Measurements from ENCODE around the gene TLR4. TPM values are rescaled to one million over a fixed set of nuclear protein-coding genes. Genes with fewer than 3 reads are reported as not detected.

The TLR4 gene
- total RNA-seq, 1 experiment from 2014 or later: 0.12 TPM

DNA sequence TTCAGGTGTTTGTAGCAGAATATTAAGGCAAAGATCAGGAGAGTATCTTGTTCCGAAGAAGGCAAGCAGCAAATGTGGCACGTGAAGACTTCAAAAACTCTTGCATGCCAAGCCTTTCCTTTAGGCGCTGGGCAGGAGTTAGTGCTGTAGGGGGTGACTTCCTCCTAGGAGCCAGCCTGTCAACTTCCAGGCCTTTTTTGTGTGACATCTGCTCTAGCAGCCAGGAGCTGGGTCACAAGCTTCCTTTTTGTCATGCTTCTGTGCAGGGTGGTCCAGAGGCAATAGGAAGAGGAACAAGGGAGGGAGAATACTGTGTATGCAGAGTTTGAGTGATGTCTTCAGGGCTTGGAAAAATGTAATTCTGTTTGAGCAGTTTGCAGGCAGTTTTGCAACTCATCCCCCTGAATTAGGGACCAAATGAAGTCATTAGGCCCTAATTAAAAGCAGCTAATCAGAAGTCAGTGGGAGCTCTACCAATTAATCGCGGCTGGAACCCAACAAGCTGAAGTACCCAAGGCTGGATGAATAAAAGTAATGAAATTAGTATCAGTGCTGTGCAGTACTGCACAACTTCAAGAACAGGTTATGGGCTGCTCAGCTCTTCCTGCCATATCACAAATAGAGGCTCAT lies 53.5 kb downstream of the TLR4 start:
- intact Hi-C loops (cut with micrococcal nuclease; ENCODE audit: unreplicated experiment): no loop called here
- no peak for DNase-seq
- CTCF ChIA-PET: no interaction called here

DNA sequence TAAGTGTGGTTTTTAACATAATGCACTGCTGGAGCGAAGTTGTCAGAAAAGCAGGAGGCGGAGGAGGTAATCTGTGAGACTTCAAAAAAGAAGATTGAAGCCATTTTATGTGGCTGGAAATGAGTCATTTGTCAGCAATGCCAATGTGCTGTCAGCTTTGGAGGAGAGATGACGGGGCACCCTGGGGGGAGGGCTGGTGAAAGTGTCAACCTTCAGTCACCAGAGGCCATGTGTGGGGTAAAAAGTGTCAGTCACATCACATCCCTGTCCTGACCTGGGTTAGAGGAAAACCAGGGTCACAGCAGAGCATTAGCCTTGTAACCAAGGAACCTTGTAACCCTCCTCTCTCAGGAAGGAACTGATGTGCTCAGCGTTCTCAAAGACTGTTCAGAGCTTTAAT lies 59.1 kb downstream of the TLR4 start:
- H3K4me3 Mint-ChIP-seq (ENCODE audit: low read depth, unreplicated experiment): no peak overlapping the region
- no TSS peak for BruUV-seq (replicated peaks)
- no peaks in the 10 kb centered on the region for H3K36me3 Mint-ChIP-seq (ENCODE audit: insufficient read depth, unreplicated experiment)
- no peak overlapping the region for H3K27ac Mint-ChIP-seq (ENCODE audit: unreplicated experiment)
- TF ChIP-seq, protein P1, sequence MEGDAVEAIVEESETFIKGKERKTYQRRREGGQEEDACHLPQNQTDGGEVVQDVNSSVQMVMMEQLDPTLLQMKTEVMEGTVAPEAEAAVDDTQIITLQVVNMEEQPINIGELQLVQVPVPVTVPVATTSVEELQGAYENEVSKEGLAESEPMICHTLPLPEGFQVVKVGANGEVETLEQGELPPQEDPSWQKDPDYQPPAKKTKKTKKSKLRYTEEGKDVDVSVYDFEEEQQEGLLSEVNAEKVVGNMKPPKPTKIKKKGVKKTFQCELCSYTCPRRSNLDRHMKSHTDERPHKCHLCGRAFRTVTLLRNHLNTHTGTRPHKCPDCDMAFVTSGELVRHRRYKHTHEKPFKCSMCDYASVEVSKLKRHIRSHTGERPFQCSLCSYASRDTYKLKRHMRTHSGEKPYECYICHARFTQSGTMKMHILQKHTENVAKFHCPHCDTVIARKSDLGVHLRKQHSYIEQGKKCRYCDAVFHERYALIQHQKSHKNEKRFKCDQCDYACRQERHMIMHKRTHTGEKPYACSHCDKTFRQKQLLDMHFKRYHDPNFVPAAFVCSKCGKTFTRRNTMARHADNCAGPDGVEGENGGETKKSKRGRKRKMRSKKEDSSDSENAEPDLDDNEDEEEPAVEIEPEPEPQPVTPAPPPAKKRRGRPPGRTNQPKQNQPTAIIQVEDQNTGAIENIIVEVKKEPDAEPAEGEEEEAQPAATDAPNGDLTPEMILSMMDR (IDR thresholded peaks at IDR 0.05; ENCODE audit: unreplicated experiment): no peak
- intact Hi-C loops (cut with micrococcal nuclease; ENCODE audit: unreplicated experiment): no loop called here
- H3K4me1 Mint-ChIP-seq (ENCODE audit: low read depth, unreplicated experiment): no peaks in the 10 kb centered on the region
- CTCF ChIA-PET: no interaction called here
- DNase-seq: no peak
- H3K9me3 Mint-ChIP-seq (ENCODE audit: low read depth, unreplicated experiment): peaks cover 3% of the 10 kb centered on the region
- H3K27me3 Mint-ChIP-seq (ENCODE audit: unreplicated experiment): no peaks in the 10 kb centered on the region

More for the DNA sequence above, 53.5 kb downstream of the TLR4 start:
- Mint-ChIP-seq H3K9me3 (ENCODE audit: low read depth, unreplicated experiment) (no peaks in the 10 kb centered on the region), H3K27ac (ENCODE audit: unreplicated experiment) (no peak overlapping the region), H3K4me3 (ENCODE audit: low read depth, unreplicated experiment) (no peak overlapping the region), H3K4me1 (ENCODE audit: low read depth, unreplicated experiment) (no peaks in the 10 kb centered on the region), H3K36me3 (ENCODE audit: insufficient read depth, unreplicated experiment) (no peaks in the 10 kb centered on the region), H3K27me3 (ENCODE audit: unreplicated experiment) (no peaks in the 10 kb centered on the region)
- TF ChIP-seq, protein P1 (IDR thresholded peaks at IDR 0.05; ENCODE audit: unreplicated experiment): no peak
- no TSS peak for BruUV-seq (replicated peaks)

DNA sequence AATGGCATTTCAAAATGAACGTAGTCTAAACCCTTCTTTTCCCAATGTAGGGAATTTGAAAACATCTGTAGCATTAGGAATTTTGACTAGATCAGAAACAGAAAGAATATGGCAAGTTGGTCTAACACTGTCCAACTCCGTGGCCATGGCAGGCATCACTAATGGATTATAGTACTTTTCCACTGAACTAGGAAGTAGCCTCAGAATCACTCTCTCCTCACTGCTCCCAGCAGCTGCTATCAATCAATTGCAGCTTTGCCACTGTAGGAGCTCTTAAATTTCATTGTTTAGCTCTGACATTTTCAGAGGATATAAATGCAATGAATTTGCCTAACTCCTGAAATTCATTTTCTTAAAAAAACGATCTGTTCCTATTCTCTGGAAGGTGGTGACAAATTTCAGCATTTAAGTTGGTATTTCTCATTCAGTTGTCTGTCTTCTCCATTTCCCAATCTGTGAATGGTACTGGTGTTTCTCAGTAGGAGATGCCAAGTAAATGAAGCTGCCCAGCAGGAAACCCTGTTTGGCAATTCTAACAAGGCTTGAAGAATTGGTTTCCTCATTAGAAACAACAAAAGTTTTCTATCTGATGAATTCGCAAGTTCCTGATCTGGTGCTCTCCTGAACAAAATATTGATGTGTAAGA lies 64.7 kb downstream of the TLR4 start:
- Mint-ChIP-seq H3K36me3 (ENCODE audit: insufficient read depth, unreplicated experiment) (no peaks in the 10 kb centered on the region), H3K4me1 (ENCODE audit: low read depth, unreplicated experiment) (no peaks in the 10 kb centered on the region), H3K9me3 (ENCODE audit: low read depth, unreplicated experiment) (peaks cover 9% of the 10 kb centered on the region), H3K27ac (ENCODE audit: unreplicated experiment) (no peak overlapping the region), H3K4me3 (ENCODE audit: low read depth, unreplicated experiment) (no peak overlapping the region), H3K27me3 (ENCODE audit: unreplicated experiment) (no peaks in the 10 kb centered on the region)
- TF ChIP-seq, protein P1 (IDR thresholded peaks at IDR 0.05; ENCODE audit: unreplicated experiment): no peak
- intact Hi-C loops (cut with micrococcal nuclease; ENCODE audit: unreplicated experiment): no loop called here
- no peak for DNase-seq
- no TSS peak for BruUV-seq (replicated peaks)
- CTCF ChIA-PET: no interaction called here

DNA sequence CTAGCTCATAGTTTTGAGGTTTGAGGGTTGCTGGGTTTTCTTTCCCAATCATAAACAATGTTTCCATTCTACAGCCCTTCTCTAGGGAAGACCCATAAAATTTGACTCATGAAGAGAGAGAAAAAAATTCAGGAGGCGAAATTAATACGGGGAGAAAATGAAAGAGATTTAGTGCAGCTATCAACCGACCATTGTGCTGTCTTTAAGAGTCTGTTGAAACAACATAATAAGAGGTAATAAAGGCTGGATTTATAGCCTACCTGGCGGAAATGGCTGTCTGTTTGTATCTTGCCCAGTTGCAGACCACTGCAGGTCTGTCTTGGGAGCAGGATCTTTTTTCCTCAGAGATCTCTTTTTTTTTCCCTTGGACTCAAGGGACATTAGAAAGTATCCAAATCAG lies 66.9 kb downstream of the TLR4 start:
- TF ChIP-seq, protein P1 (IDR thresholded peaks at IDR 0.05; ENCODE audit: unreplicated experiment): no peak
- H3K4me1 Mint-ChIP-seq (ENCODE audit: low read depth, unreplicated experiment): no peaks in the 10 kb centered on the region
- no peaks in the 10 kb centered on the region for H3K36me3 Mint-ChIP-seq (ENCODE audit: insufficient read depth, unreplicated experiment)
- H3K4me3 Mint-ChIP-seq (ENCODE audit: low read depth, unreplicated experiment): no peak overlapping the region
- peaks cover 11% of the 10 kb centered on the region for H3K9me3 Mint-ChIP-seq (ENCODE audit: low read depth, unreplicated experiment)
- H3K27me3 Mint-ChIP-seq (ENCODE audit: unreplicated experiment): no peaks in the 10 kb centered on the region
- BruUV-seq (replicated peaks): no TSS peak
- intact Hi-C loops (cut with micrococcal nuclease; ENCODE audit: unreplicated experiment): no loop called here
- no peak overlapping the region for H3K27ac Mint-ChIP-seq (ENCODE audit: unreplicated experiment)
- DNase-seq: no peak
- CTCF ChIA-PET: no interaction called here
